ENCODE results near the gene IDS. TPM values are rescaled to one million over a fixed set of nuclear protein-coding genes. Genes with fewer than 3 reads are reported as not detected.
A peak's percentile ranks its signal among the peaks of the same experiment; 100 is the strongest.

The IDS gene
- total and polyA plus RNA-seq, 7 donors: 31.3 to 97.2 (median 71.3) TPM

GRCh38 chrX:149515954-149516602 lies 11.0 kb upstream of the IDS start:
- no peaks in the 10 kb centered on the region for H3K4me1 ChIP-seq
- H3K27ac ChIP-seq: no peak overlapping the region
- no peaks in the 10 kb centered on the region for H3K27me3 ChIP-seq
- no peaks in the 10 kb centered on the region for H3K9me3 ChIP-seq
- DNase-seq: no peak
- TF ChIP-seq POLR2A (IDR thresholded peaks at IDR 0.05): no peak
- no peak for TF ChIP-seq CTCF (IDR thresholded peaks at IDR 0.05)
- TF ChIP-seq POLR2AphosphoS5 (IDR thresholded peaks at IDR 0.05): no peak
- TF ChIP-seq EP300 (IDR thresholded peaks at IDR 0.05): no peak
- no peaks in the 10 kb centered on the region for H3K36me3 ChIP-seq
- intact Hi-C loops (cut with DNase I): no loop called here
- WGBS, 2 donors: 67 to 72% methylated on average over 4 of the region's 4 CpGs
- H3K4me3 ChIP-seq: no peak overlapping the region

- Histone ChIP-seq H3K9me3 (no peaks in the 10 kb centered on the region), H3K36me3 (no peaks in the 10 kb centered on the region), H3K27me3 (no peaks in the 10 kb centered on the region), H3K4me3 (no peak overlapping the region), H3K27ac (no peak overlapping the region), H3K4me1 (no peaks in the 10 kb centered on the region)
- WGBS, 2 donors: 60 to 83% methylated on average over 9 of the region's 9 CpGs
- TF ChIP-seq POLR2A (IDR thresholded peaks at IDR 0.05) (no peak), CTCF (IDR thresholded peaks at IDR 0.05) (no peak)
- no peak for DNase-seq
- intact Hi-C loops (cut with DNase I): no loop called here
Measured at GRCh38 chrX:149513825-149514428, 8.8 kb upstream of the IDS start.

- H3K9me3 ChIP-seq: no peaks in the 10 kb centered on the region
- TF ChIP-seq CTCF (IDR thresholded peaks at IDR 0.05) (peak in 3 of 4 experiments; percentile 15 to 42 (median 34)), POLR2AphosphoS5 (IDR thresholded peaks at IDR 0.05) (no peak), POLR2A (IDR thresholded peaks at IDR 0.05) (no peak), EP300 (IDR thresholded peaks at IDR 0.05) (no peak)
- no peak for DNase-seq
- H3K4me3 ChIP-seq: no peak overlapping the region
- intact Hi-C loops (cut with DNase I): no loop called here
- WGBS, 2 donors: 63 to 84% methylated on average over 4 of the region's 4 CpGs
- no peaks in the 10 kb centered on the region for H3K27me3 ChIP-seq
- no peaks in the 10 kb centered on the region for H3K36me3 ChIP-seq
- no peak overlapping the region for H3K27ac ChIP-seq
- H3K4me1 ChIP-seq: no peaks in the 10 kb centered on the region
Measured at GRCh38 chrX:149512225-149512885, 7.2 kb upstream of the IDS start.

GRCh38 chrX:149511081-149511480 lies 6.0 kb upstream of the IDS start:
- WGBS, 2 donors: 89% methylated on average over 5 of the region's 5 CpGs
- Histone ChIP-seq H3K27me3 (no peaks in the 10 kb centered on the region), H3K27ac (no peak overlapping the region), H3K4me1 (no peaks in the 10 kb centered on the region), H3K36me3 (no peaks in the 10 kb centered on the region), H3K4me3 (no peak overlapping the region), H3K9me3 (no peaks in the 10 kb centered on the region)
- TF ChIP-seq EP300 (IDR thresholded peaks at IDR 0.05) (no peak), CTCF (IDR thresholded peaks at IDR 0.05) (no peak), POLR2A (IDR thresholded peaks at IDR 0.05) (no peak)
- DNase-seq: no peak
- intact Hi-C loops (cut with DNase I): no loop called here

Measured in sigmoid colon (tissue), 7 donors.